ENCODE results near the gene TNFRSF8. TPM values are rescaled to one million over a fixed set of nuclear protein-coding genes. Genes with fewer than 3 reads are reported as not detected.

Gene TNFRSF8
- total RNA-seq, 1 donor from 2014 or later = 54.5 TPM

GRCh38 chr1:12059722-12060464 is 3.2 kb upstream of the TNFRSF8 start:
- intact Hi-C loops (cut with micrococcal nuclease) = loop anchor here (5.0 kb wide), 1 partner anchor 102 kb away; no protein-coding TSS in a partner anchor

GRCh38 chr1:12060500-12060899 is 2.6 kb upstream of the TNFRSF8 start:
- intact Hi-C loops (cut with micrococcal nuclease) = loop anchor here (5.0 kb wide), 1 partner anchor 102 kb away; no protein-coding TSS in a partner anchor

- intact Hi-C loops (cut with micrococcal nuclease) = loop anchor here (5.0 kb wide), 1 partner anchor 98 kb away; no protein-coding TSS in a partner anchor
Measured at GRCh38 chr1:12064073-12064969, 1.2 kb downstream of the TNFRSF8 start.

- intact Hi-C loops (cut with micrococcal nuclease) = no loop called here
Measured at GRCh38 chr1:12065872-12066271, 2.8 kb downstream of the TNFRSF8 start.

- intact Hi-C loops (cut with micrococcal nuclease) = loop anchor here (1.0 kb wide), 2 partner anchors 19 to 21 kb away; no protein-coding TSS in a partner anchor
Measured at GRCh38 chr1:12067900-12068821, 5.1 kb downstream of the TNFRSF8 start.

- intact Hi-C loops (cut with micrococcal nuclease) = no loop called here
Measured at GRCh38 chr1:12069623-12070244, 6.6 kb downstream of the TNFRSF8 start.

GRCh38 chr1:12071892-12072291 is 8.8 kb downstream of the TNFRSF8 start:
- intact Hi-C loops (cut with micrococcal nuclease) = no loop called here

- intact Hi-C loops (cut with micrococcal nuclease) = no loop called here
Measured at GRCh38 chr1:12072741-12073140, 9.6 kb downstream of the TNFRSF8 start.

GRCh38 chr1:12073796-12074195 is 10.7 kb downstream of the TNFRSF8 start:
- intact Hi-C loops (cut with micrococcal nuclease) = no loop called here

- intact Hi-C loops (cut with micrococcal nuclease) = no loop called here
Measured at GRCh38 chr1:12075195-12076114, 12.4 kb downstream of the TNFRSF8 start.

GRCh38 chr1:12076425-12077005 is 13.4 kb downstream of the TNFRSF8 start:
- intact Hi-C loops (cut with micrococcal nuclease) = no loop called here

- intact Hi-C loops (cut with micrococcal nuclease) = no loop called here
Measured at GRCh38 chr1:12078575-12078937, 15.5 kb downstream of the TNFRSF8 start.

- intact Hi-C loops (cut with micrococcal nuclease) = no loop called here
Measured at GRCh38 chr1:12078938-12079861, 16.1 kb downstream of the TNFRSF8 start.

- intact Hi-C loops (cut with micrococcal nuclease) = no loop called here
Measured at GRCh38 chr1:12080156-12080555, 17.1 kb downstream of the TNFRSF8 start.

GRCh38 chr1:12080773-12081556 is 17.9 kb downstream of the TNFRSF8 start:
- intact Hi-C loops (cut with micrococcal nuclease) = no loop called here

- intact Hi-C loops (cut with micrococcal nuclease) = no loop called here
Measured at GRCh38 chr1:12081648-12082396, 18.7 kb downstream of the TNFRSF8 start.

GRCh38 chr1:12082988-12083387 is 19.9 kb downstream of the TNFRSF8 start:
- intact Hi-C loops (cut with micrococcal nuclease) = no loop called here

All from T-helper 1 cell treated with Interleukin-12 subunit alpha and Interleukin-12 subunit beta and Interleukin-4 antibody, amounts not matched to agents 30 ng/mL and 1 ng/mL, for 36 hours (primary cell).